ENCODE measurements around the gene CXorf38.
"Not testable (repeated sequence)": the region's sequence is repeated elsewhere in the genome, so short reads cannot be mapped to it uniquely, and the experiment has no call there.

Gene CXorf38

DNA sequence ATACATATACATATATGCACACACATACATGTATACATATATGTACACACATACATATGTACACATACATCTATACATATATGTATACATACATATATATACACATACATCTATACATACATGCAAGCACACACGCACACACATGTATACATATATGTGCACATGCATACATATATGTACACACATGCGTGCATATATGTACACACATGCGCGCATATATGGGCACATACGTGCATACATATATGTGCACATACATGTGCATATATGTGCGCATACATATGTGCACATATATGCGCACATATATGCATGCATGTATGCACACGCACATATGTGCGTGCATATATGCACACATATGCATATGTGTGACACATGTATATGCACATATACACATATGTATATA is 31.4 kb downstream of the CXorf38 start:
- DNase-seq (ENCODE audit: low spot score in 2 of 2): no peak
- Histone ChIP-seq H3K36me3 (replicated peaks) (no peaks in the 10 kb centered on the region), H3K4me3 (no peak overlapping the region), H3K9me3 (no peaks in the 10 kb centered on the region), H3K27me3 (ENCODE audit: low read depth) (no peaks in the 10 kb centered on the region), H3K4me1 (peaks cover 14% of the 10 kb centered on the region)
- in situ Hi-C loops (cut with MboI; ENCODE audit: low sequenced_read_pairs): no loop called here

GRCh38 chrX:40612511-40612910 is 34.9 kb downstream of the CXorf38 start:
- no peaks in the 10 kb centered on the region for H3K9me3 ChIP-seq
- H3K4me3 ChIP-seq: no peak overlapping the region
- peaks cover 7% of the 10 kb centered on the region for H3K4me1 ChIP-seq
- in situ Hi-C loops (cut with MboI; ENCODE audit: low sequenced_read_pairs): no loop called here
- H3K36me3 ChIP-seq (replicated peaks): no peaks in the 10 kb centered on the region
- no peaks in the 10 kb centered on the region for H3K27me3 ChIP-seq (ENCODE audit: low read depth)
- no peak for DNase-seq (ENCODE audit: low spot score in 2 of 2)

GRCh38 chrX:40607381-40607780 is 40.0 kb downstream of the CXorf38 start:
- DNase-seq (ENCODE audit: low spot score in 2 of 2): no peak
- Histone ChIP-seq H3K4me1 (no peaks in the 10 kb centered on the region), H3K36me3 (replicated peaks) (peaks cover 5% of the 10 kb centered on the region), H3K9me3 (no peaks in the 10 kb centered on the region), H3K27me3 (ENCODE audit: low read depth) (no peaks in the 10 kb centered on the region), H3K4me3 (no peak overlapping the region)
- in situ Hi-C loops (cut with MboI; ENCODE audit: low sequenced_read_pairs): no loop called here

GRCh38 chrX:40603446-40603845 is 43.9 kb downstream of the CXorf38 start:
- no peak overlapping the region for H3K4me3 ChIP-seq
- H3K9me3 ChIP-seq: no peaks in the 10 kb centered on the region
- peaks cover 32% of the 10 kb centered on the region for H3K36me3 ChIP-seq (replicated peaks)
- H3K4me1 ChIP-seq: no peaks in the 10 kb centered on the region
- no peak for DNase-seq (ENCODE audit: low spot score in 2 of 2)
- H3K27me3 ChIP-seq (ENCODE audit: low read depth): no peaks in the 10 kb centered on the region
- in situ Hi-C loops (cut with MboI; ENCODE audit: low sequenced_read_pairs): no loop called here

GRCh38 chrX:40589616-40590321 is 57.6 kb downstream of the CXorf38 start:
- not testable (repeated sequence) for H3K4me1 ChIP-seq; H3K27me3 ChIP-seq (ENCODE audit: low read depth); H3K4me3 ChIP-seq; H3K9me3 ChIP-seq; DNase-seq (ENCODE audit: low spot score in 2 of 2)
- peaks cover 35% of the 10 kb centered on the region for H3K36me3 ChIP-seq (replicated peaks)
- in situ Hi-C loops (cut with MboI; ENCODE audit: low sequenced_read_pairs): loop anchor here (25.0 kb wide), 1 partner anchor 102 kb away; no protein-coding TSS in a partner anchor

DNA sequence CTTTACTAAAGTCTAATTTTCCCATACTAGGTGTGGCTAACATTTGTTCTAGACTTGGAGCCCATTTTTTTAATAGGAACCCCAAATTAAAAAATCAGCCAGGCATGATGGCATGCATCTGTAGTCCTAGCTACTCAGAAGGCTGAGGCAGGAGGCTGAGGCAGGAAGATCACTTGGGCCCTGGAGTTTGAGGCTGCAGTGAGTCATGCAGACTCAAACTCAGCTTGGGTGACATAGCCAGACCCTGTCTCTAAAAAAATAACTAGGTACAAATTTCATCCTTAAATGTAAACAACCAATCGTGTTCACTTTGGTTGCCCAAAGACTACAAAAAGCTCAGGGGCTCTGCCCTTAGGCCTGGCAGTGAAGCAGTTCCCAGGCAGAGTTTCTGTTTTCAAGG is 59.7 kb downstream of the CXorf38 start:
- not testable (repeated sequence) for H3K4me1 ChIP-seq; H3K4me3 ChIP-seq; H3K27me3 ChIP-seq (ENCODE audit: low read depth); DNase-seq (ENCODE audit: low spot score in 2 of 2); H3K9me3 ChIP-seq
- peaks cover 23% of the 10 kb centered on the region for H3K36me3 ChIP-seq (replicated peaks)
- in situ Hi-C loops (cut with MboI; ENCODE audit: low sequenced_read_pairs): loop anchor here (25.0 kb wide), 1 partner anchor 100 kb away; no protein-coding TSS in a partner anchor

- H3K27me3 ChIP-seq (ENCODE audit: low read depth): no peaks in the 10 kb centered on the region
- in situ Hi-C loops (cut with MboI; ENCODE audit: low sequenced_read_pairs): loop anchor here (25.0 kb wide), 1 partner anchor 96 kb away; no protein-coding TSS in a partner anchor
Observed at GRCh38 chrX:40582811-40583210, 64.5 kb downstream of the CXorf38 start.

GRCh38 chrX:40582178-40582577 is 65.2 kb downstream of the CXorf38 start:
- H3K4me1 ChIP-seq; H3K9me3 ChIP-seq; DNase-seq (ENCODE audit: low spot score in 2 of 2); H3K27me3 ChIP-seq (ENCODE audit: low read depth); H3K4me3 ChIP-seq; H3K36me3 ChIP-seq (replicated peaks): not testable (repeated sequence)
- in situ Hi-C loops (cut with MboI; ENCODE audit: low sequenced_read_pairs): loop anchor here (25.0 kb wide), 1 partner anchor 95 kb away; no protein-coding TSS in a partner anchor

More at GRCh38 chrX:40582811-40583210, 64.5 kb downstream of the CXorf38 start:
- no peak for DNase-seq (ENCODE audit: low spot score in 2 of 2)
- H3K9me3 ChIP-seq: no peaks in the 10 kb centered on the region
- H3K4me1 ChIP-seq: peaks cover 6% of the 10 kb centered on the region
- no peaks in the 10 kb centered on the region for H3K36me3 ChIP-seq (replicated peaks)
- no peak overlapping the region for H3K4me3 ChIP-seq

DNA sequence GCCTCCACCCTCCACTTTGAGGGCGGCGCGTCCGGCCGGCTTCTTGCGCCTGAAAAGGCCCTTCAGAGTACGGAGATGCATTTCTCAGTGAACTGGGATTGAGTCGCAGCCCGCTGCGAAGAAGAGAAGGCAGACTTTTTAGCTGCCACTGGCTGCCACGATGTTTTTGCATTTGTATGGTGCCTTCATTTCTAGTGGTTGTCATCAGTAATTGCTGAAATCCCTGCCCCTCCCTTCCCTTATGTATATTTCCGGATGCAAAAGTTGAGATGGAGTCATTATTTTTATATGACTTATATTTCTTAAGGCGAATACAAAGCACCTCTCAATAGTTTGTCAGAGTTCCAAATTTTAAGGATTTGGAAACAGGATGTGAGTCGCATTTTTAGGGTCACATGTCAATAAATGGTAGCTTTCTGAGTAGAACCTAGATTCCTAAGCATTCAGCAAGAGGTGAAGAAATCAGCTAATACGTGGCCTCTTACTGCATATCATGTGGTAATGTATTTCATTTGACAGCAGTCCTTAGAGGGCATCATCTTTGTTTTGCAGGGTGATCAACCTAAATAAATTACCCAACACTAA is 65.9 kb downstream of the CXorf38 start:
- H3K36me3 ChIP-seq (replicated peaks): no peaks in the 10 kb centered on the region
- no peaks in the 10 kb centered on the region for H3K9me3 ChIP-seq
- in situ Hi-C loops (cut with MboI; ENCODE audit: low sequenced_read_pairs): loop anchor here (25.0 kb wide), 1 partner anchor 94 kb away; no protein-coding TSS in a partner anchor
- H3K4me1 ChIP-seq: peaks cover 6% of the 10 kb centered on the region
- peak overlapping the region; percentile 76 for H3K4me3 ChIP-seq
- DNase-seq (ENCODE audit: low spot score in 2 of 2): peak; percentile 21 to 26
- H3K27me3 ChIP-seq (ENCODE audit: low read depth): no peaks in the 10 kb centered on the region

DNA sequence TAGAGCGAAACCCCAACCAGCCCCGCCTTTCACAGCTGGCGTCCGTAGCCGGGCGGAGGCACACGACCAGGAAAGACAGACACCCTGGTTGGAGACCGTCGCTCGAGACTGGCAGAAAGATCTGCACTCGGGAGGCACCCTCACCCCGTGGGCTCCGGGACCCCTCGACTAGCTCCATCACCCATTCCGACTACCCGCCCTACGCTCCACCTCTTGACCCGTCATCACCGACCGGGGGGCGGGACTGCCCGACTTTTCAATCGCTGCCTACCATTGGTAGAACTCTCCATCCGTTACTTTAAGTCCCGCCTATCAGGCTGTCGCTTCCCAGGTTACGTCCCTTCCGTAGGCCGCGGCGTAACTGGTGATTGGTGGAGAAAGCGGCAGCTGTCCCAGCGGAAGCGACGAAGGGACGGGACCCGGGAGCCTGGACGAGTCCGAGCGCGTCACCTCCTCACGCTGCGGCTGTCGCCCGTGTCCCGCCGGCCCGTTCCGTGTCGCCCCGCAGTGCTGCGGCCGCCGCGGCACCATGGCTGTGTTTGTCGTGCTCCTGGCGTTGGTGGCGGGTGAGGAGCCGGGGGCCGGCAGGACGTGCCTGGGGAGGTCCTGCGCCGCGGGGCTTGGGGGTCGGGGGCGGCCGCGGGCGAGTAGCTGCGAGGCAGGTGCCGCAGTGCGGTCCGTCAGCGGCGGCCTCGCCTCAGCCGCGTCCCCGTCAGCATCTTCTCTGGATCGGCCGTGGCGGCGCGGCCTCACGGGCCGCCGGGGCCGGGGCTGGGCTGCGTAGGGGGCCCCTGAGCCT is 66.6 kb downstream of the CXorf38 start, which contains the start of gene ATP6AP2:
TSS of gene ATP6AP2 (plus strand) at position 434 of the 799 bp plus-strand sequence. CDS start at position 530, 96 bp downstream.
- no peaks in the 10 kb centered on the region for H3K36me3 ChIP-seq (replicated peaks)
- in situ Hi-C loops (cut with MboI; ENCODE audit: low sequenced_read_pairs): loop anchor here (25.0 kb wide), 1 partner anchor 93 kb away; no protein-coding TSS in a partner anchor
- DNase-seq (ENCODE audit: low spot score in 2 of 2): peak; percentile 97 to 98
- H3K4me3 ChIP-seq: peak within 1 kb of the TSS; percentile 76
- no peaks in the 10 kb centered on the region for H3K27me3 ChIP-seq (ENCODE audit: low read depth)
- H3K9me3 ChIP-seq: no peaks in the 10 kb centered on the region
- peaks cover 6% of the 10 kb centered on the region for H3K4me1 ChIP-seq

GRCh38 chrX:40579900-40580536 is 67.3 kb downstream of the CXorf38 start:
- Histone ChIP-seq H3K9me3 (no peaks in the 10 kb centered on the region), H3K4me3 (peak overlapping the region; percentile 76), H3K36me3 (replicated peaks) (no peaks in the 10 kb centered on the region), H3K4me1 (peaks cover 6% of the 10 kb centered on the region), H3K27me3 (ENCODE audit: low read depth) (no peaks in the 10 kb centered on the region)
- DNase-seq (ENCODE audit: low spot score in 2 of 2): no peak
- in situ Hi-C loops (cut with MboI; ENCODE audit: low sequenced_read_pairs): loop anchor here (25.0 kb wide), 1 partner anchor 93 kb away; no protein-coding TSS in a partner anchor

- Histone ChIP-seq H3K4me1 (peaks cover 6% of the 10 kb centered on the region), H3K4me3 (no peak overlapping the region), H3K27me3 (ENCODE audit: low read depth) (no peaks in the 10 kb centered on the region), H3K9me3 (no peaks in the 10 kb centered on the region), H3K36me3 (replicated peaks) (no peaks in the 10 kb centered on the region)
- DNase-seq (ENCODE audit: low spot score in 2 of 2): no peak
- in situ Hi-C loops (cut with MboI; ENCODE audit: low sequenced_read_pairs): loop anchor here (25.0 kb wide), 1 partner anchor 92 kb away; no protein-coding TSS in a partner anchor
Observed at GRCh38 chrX:40579141-40579540, 68.2 kb downstream of the CXorf38 start.

GRCh38 chrX:40578039-40578695 is 69.2 kb downstream of the CXorf38 start:
- peaks cover 6% of the 10 kb centered on the region for H3K4me1 ChIP-seq
- no peak for DNase-seq (ENCODE audit: low spot score in 2 of 2)

More at GRCh38 chrX:40578039-40578695, 69.2 kb downstream of the CXorf38 start:
- Histone ChIP-seq H3K27me3 (ENCODE audit: low read depth) (no peaks in the 10 kb centered on the region), H3K36me3 (replicated peaks) (no peaks in the 10 kb centered on the region), H3K9me3 (no peaks in the 10 kb centered on the region), H3K4me3 (no peak overlapping the region)
- in situ Hi-C loops (cut with MboI; ENCODE audit: low sequenced_read_pairs): loop anchor here (25.0 kb wide), 1 partner anchor 91 kb away; no protein-coding TSS in a partner anchor

Measured in HAP-1 (cell line).